HepG2 (cell line): Measurements from ENCODE around the gene MEGF11. TPM values are rescaled to one million over a fixed set of nuclear protein-coding genes. Genes with fewer than 3 reads are reported as not detected.

ENCODE experiments used
- HES4 ChIP-seq: sonication (generic); formaldehyde crosslinking; IDR thresholded peaks from 2 replicates; pipeline ENCODE4 v1.9.0; 2021; ENCODE audit warnings: mild to moderate bottlenecking, missing genetic modification reagents, borderline replicate concordance
- ZNF329 ChIP-seq: sonication (generic); formaldehyde crosslinking; IDR thresholded peaks from 2 replicates; pipeline ENCODE4 v1.9.0; 2021; ENCODE audit warnings: low read depth, mild to moderate bottlenecking, missing genetic modification reagents
- ZNF407 ChIP-seq: sonication (generic); formaldehyde crosslinking; IDR thresholded peaks from one replicate; pipeline ENCODE4 v1.5.1; 2020; ENCODE audit warnings: mild to moderate bottlenecking, missing genetic modification reagents; ENCODE audit errors: not compliant biosample characterization
- ZNF792 ChIP-seq: IDR thresholded peaks from 2 replicates; pipeline ENCODE4 v1.6.1; 2016
- polyA plus RNA-seq, 8 experiments: library from polyadenylated mRNA; depleted of rRNA in 3 of 8; stranded (reverse) in 7 of 8; unstranded in 1 of 8; fragments of >200 nt; fragmentation: Illumina TruSeq in 4 of 8; extraction: Trizol in 4 of 8; gene quantifications; 2 replicates each; pipeline versions ENCODE4 v1.2.1 to v1.2.3, GENCODE V29; 2011 to 2016; ENCODE audit warnings: low read depth in 4 of 8, missing spikeins in 1 of 8, mixed read lengths in 1 of 8; ENCODE audit not compliant: insufficient read depth in 1 of 8
- total RNA-seq, 5 experiments: library from RNA; depleted of rRNA; stranded (reverse); fragments of >200 nt; fragmentation: Illumina TruSeq; extraction: Trizol; gene quantifications; 2 replicates each; pipeline ENCODE4 v1.2.3, GENCODE V29; 2016; ENCODE audit warnings: low read depth in 1 of 5

Gene MEGF11
- total and polyA plus RNA-seq, 2 of the 13 experiments (the other 11 are each of a cell fraction or from before 2014, with no cell fraction given), result not detected

- TF ChIP-seq ZNF407 (CRISPR knock-in tag) (no peak), HES4 (CRISPR knock-in tag) (no peak), ZNF329 (CRISPR knock-in tag) (no peak), ZNF792 (CRISPR knock-in tag) (no peak)
These were observed 382.5 kb downstream of the MEGF11 start (continued) for GRCh38 chr15:65870889-65871533.
